Measurements from ENCODE around the gene SLIT1. TPM values are rescaled to one million over a fixed set of nuclear protein-coding genes. Genes with fewer than 3 reads are reported as not detected.

Gene SLIT1
- total RNA-seq, 1 donor from 2014 or later: 25.5 TPM

DNA sequence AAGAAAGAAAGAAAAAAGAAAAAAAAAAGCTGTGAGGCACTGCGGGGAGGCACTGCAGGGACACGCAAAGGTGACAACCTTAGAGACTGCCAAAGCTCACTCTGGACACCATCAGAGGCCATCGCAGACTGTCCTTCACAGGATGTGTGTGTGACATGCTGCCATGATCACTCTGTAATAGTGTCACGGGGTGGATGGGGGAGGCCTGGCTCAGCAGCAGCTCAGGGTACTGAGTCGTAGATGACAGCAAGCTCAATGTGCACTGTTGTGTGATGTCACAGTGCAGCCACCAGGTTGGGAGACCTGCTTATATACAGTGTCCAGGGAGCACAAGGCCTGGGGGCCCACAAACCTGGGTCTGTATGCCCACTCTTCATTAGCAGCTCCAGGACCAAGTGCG, 83.3 kb downstream of the SLIT1 start:
- no peaks in the 10 kb centered on the region for H3K36me3 Mint-ChIP-seq (ENCODE audit: insufficient read depth)
- H3K4me3 Mint-ChIP-seq (ENCODE audit: low read depth): no peak overlapping the region
- no peak overlapping the region for H3K27ac Mint-ChIP-seq
- TF ChIP-seq, protein P1, sequence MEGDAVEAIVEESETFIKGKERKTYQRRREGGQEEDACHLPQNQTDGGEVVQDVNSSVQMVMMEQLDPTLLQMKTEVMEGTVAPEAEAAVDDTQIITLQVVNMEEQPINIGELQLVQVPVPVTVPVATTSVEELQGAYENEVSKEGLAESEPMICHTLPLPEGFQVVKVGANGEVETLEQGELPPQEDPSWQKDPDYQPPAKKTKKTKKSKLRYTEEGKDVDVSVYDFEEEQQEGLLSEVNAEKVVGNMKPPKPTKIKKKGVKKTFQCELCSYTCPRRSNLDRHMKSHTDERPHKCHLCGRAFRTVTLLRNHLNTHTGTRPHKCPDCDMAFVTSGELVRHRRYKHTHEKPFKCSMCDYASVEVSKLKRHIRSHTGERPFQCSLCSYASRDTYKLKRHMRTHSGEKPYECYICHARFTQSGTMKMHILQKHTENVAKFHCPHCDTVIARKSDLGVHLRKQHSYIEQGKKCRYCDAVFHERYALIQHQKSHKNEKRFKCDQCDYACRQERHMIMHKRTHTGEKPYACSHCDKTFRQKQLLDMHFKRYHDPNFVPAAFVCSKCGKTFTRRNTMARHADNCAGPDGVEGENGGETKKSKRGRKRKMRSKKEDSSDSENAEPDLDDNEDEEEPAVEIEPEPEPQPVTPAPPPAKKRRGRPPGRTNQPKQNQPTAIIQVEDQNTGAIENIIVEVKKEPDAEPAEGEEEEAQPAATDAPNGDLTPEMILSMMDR (IDR thresholded peaks at IDR 0.05; ENCODE audit: unreplicated experiment): no peak
- peaks cover 13% of the 10 kb centered on the region for H3K27me3 Mint-ChIP-seq
- H3K9me3 Mint-ChIP-seq (ENCODE audit: low read depth): no peaks in the 10 kb centered on the region
- no peaks in the 10 kb centered on the region for H3K4me1 Mint-ChIP-seq (ENCODE audit: low read depth)
- DNase-seq (ENCODE audit: low spot score, unreplicated experiment): no peak

DNA sequence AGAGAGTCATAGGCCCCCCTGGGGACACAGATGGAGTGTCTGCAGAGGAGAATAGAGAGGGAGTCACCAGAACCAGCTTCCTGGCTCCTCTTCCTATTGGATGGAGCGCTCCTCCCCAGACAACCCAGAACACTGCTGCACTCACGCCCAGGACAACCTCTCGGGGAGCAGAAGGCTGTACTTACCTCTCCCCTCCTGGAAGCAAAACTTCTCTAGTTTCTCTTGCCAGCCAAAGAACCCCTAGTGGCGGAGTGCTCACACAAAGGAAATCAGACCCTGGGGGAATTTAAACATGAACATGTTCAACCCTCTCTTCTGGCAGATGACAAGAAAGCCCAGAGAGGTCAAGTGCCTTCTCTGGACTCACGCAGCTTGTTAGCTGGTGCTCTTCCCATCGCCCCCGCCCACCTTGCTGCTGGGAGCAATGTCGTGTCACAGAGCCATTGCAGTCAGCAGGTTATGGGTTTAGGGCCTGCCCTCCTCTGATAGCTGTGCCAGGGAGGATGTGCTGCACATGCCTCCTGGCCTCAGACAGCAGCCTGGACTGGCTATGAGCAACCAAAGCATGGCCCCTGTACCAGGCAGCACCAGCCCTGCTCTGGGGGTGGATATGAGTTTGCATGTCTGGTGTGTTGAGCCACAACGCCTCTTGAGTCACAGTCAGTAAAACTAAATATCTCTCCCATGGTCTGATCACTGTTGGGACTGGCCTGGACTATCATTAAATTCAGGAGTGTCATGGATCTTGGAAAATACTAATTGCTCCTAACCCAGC, 84.4 kb downstream of the SLIT1 start:
- no peaks in the 10 kb centered on the region for H3K36me3 Mint-ChIP-seq (ENCODE audit: insufficient read depth)
- H3K27me3 Mint-ChIP-seq: peaks cover 19% of the 10 kb centered on the region
- H3K4me1 Mint-ChIP-seq (ENCODE audit: low read depth): peaks cover 2% of the 10 kb centered on the region
- no peak overlapping the region for H3K4me3 Mint-ChIP-seq (ENCODE audit: low read depth)
- H3K27ac Mint-ChIP-seq: no peak overlapping the region
- H3K9me3 Mint-ChIP-seq (ENCODE audit: low read depth): no peaks in the 10 kb centered on the region
- DNase-seq (ENCODE audit: low spot score, unreplicated experiment): no peak
- TF ChIP-seq, protein P1 (IDR thresholded peaks at IDR 0.05; ENCODE audit: unreplicated experiment): peak; percentile 10

DNA sequence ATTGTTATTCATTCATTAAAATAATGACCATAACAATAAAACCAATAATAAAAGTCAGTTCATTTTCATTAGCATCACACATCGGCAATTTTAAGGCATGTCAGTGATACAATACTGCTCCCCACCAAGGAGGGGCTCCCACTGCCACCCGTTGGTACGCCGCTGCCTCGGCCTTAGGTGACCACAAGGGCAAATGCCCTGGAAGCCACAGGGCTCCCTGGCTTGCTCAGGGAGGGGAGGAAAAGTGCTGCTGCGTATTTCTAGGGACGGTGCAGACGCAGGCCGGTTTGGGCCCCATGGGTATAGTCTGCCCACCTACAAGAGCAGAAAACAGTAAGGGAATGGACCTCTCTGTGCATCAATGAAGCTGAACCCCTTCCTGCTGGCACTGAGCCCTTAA, 85.1 kb downstream of the SLIT1 start:
- no peak overlapping the region for H3K27ac Mint-ChIP-seq
- H3K4me3 Mint-ChIP-seq (ENCODE audit: low read depth): no peak overlapping the region
- H3K4me1 Mint-ChIP-seq (ENCODE audit: low read depth): peaks cover 6% of the 10 kb centered on the region
- no peak for DNase-seq (ENCODE audit: low spot score, unreplicated experiment)
- TF ChIP-seq, protein P1 (IDR thresholded peaks at IDR 0.05; ENCODE audit: unreplicated experiment): no peak
- no peaks in the 10 kb centered on the region for H3K36me3 Mint-ChIP-seq (ENCODE audit: insufficient read depth)
- peaks cover 19% of the 10 kb centered on the region for H3K27me3 Mint-ChIP-seq
- no peaks in the 10 kb centered on the region for H3K9me3 Mint-ChIP-seq (ENCODE audit: low read depth)

DNA sequence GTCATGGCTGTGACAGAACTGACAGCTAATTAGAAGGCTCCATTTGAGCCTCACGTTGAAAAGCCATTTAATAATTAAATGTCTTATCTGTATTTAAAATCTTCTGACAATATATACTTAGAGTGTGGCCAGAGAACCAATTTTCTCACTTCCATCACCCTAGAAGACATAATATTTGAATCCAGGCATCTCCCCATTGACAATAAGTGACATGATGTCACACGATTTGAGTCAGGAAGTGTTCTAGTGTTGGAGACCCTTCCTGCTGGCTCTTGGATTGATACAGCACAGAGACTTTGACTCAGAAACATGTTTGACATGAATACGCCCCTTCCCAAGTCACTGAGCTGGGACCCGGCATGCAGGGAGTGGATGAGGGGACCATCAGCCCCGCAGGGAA, 85.9 kb downstream of the SLIT1 start:
- Mint-ChIP-seq H3K4me1 (ENCODE audit: low read depth) (peaks cover 6% of the 10 kb centered on the region), H3K27ac (no peak overlapping the region), H3K4me3 (ENCODE audit: low read depth) (no peak overlapping the region), H3K27me3 (peaks cover 19% of the 10 kb centered on the region), H3K9me3 (ENCODE audit: low read depth) (no peaks in the 10 kb centered on the region), H3K36me3 (ENCODE audit: insufficient read depth) (no peaks in the 10 kb centered on the region)
- no peak for DNase-seq (ENCODE audit: low spot score, unreplicated experiment)
- TF ChIP-seq, protein P1 (IDR thresholded peaks at IDR 0.05; ENCODE audit: unreplicated experiment): no peak

DNA sequence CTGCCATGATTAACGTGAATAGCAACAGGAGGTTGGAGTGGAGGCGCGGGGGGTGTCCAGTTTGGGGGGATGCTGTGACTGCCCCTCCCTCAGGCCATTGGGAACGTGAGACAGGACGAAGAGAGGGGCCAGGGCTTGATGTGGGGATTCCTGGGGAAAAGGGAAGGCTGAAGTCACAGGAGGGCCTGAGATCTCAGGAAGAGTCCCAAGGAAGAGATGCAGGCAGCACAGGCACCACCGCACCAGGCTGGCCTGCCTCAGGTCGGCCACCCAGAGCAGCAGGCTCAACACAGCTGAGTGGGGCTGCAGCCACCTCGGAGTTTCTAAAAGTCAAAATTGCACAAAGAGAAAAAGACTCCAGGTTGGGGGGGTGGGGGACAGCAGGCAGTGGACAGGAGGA, 86.7 kb downstream of the SLIT1 start:
- peaks cover 6% of the 10 kb centered on the region for H3K4me1 Mint-ChIP-seq (ENCODE audit: low read depth)

More for the DNA sequence above, 86.7 kb downstream of the SLIT1 start:
- no peak overlapping the region for H3K4me3 Mint-ChIP-seq (ENCODE audit: low read depth)
- TF ChIP-seq, protein P1 (IDR thresholded peaks at IDR 0.05; ENCODE audit: unreplicated experiment): no peak
- no peaks in the 10 kb centered on the region for H3K9me3 Mint-ChIP-seq (ENCODE audit: low read depth)
- H3K27ac Mint-ChIP-seq: no peak overlapping the region
- H3K36me3 Mint-ChIP-seq (ENCODE audit: insufficient read depth): no peaks in the 10 kb centered on the region
- H3K27me3 Mint-ChIP-seq: peaks cover 22% of the 10 kb centered on the region
- no peak for DNase-seq (ENCODE audit: low spot score, unreplicated experiment)
